ENCODE results near the gene FAM32A. TPM values are rescaled to one million over a fixed set of nuclear protein-coding genes. Genes with fewer than 3 reads are reported as not detected.

Gene FAM32A
- total RNA-seq, 1 experiment from 2014 or later, result 113 TPM

DNA sequence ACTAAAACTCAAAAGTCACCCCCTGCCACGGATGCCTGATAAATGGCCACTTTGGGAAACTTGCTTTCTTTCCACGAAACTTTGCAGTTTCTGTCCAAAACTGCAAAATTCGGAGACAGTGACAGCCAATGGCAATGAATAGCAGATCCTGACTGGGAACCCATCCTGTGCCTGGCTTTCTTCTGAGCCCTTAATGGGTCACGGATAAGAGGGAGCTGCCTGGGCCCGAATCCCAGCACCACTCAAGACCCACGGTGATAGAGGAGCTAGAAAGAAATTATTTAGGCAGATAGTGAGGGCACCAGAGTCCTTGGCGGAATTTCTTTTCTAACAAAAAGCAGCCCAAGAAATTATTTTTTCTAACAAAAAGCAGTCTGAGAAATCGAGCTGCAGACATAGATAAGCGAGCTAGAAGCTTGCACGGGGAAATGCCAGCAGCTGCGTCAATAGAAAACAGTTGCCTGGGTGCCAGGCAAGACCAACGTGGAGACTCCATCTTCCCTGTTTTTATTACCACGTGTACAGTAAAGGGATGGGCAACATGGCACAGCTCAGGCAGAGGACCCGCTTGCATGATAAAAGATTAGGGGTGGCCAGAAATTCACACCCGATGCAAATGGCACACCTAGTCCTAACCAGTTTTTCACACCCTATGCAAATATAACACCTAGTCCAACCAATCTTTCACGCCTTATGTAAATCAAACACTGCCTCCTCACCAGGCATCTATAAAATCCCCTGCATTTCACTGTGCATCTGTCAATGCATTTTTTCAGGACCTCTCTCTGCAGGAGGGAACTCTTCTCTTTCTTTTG, 48.8 kb upstream of the FAM32A start:
- CTCF ChIA-PET, result interaction anchor here (0.6 kb wide), 1 partner anchor 46 kb away, joined by 6 read pairs; no protein-coding TSS in a partner anchor
- intact Hi-C loops (cut with micrococcal nuclease; ENCODE audit: unreplicated experiment), result no loop called here
- H3K36me3 Mint-ChIP-seq (ENCODE audit: insufficient read depth, unreplicated experiment), result peaks cover 52% of the 10 kb centered on the region
- Histone ChIP-seq H3K36me3 (ENCODE audit: control insufficient read depth, insufficient read depth, low read length) (peaks cover 2% of the 10 kb centered on the region; the same call in 1 of the 2 replicates), H3K9me3 (no peaks in the 10 kb centered on the region), H3K4me3 (ENCODE audit: low read depth, low read length) (no peak overlapping the region), H3K4me1 (no peaks in the 10 kb centered on the region), H3K27me3 (replicated peaks; ENCODE audit: control insufficient read depth, insufficient read depth, low read length) (no peaks in the 10 kb centered on the region)
- TF ChIP-seq, protein P1, sequence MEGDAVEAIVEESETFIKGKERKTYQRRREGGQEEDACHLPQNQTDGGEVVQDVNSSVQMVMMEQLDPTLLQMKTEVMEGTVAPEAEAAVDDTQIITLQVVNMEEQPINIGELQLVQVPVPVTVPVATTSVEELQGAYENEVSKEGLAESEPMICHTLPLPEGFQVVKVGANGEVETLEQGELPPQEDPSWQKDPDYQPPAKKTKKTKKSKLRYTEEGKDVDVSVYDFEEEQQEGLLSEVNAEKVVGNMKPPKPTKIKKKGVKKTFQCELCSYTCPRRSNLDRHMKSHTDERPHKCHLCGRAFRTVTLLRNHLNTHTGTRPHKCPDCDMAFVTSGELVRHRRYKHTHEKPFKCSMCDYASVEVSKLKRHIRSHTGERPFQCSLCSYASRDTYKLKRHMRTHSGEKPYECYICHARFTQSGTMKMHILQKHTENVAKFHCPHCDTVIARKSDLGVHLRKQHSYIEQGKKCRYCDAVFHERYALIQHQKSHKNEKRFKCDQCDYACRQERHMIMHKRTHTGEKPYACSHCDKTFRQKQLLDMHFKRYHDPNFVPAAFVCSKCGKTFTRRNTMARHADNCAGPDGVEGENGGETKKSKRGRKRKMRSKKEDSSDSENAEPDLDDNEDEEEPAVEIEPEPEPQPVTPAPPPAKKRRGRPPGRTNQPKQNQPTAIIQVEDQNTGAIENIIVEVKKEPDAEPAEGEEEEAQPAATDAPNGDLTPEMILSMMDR (IDR thresholded peaks at IDR 0.05; ENCODE audit: insufficient read depth in 1 of 2, low read depth in 1 of 2, low read length in 1 of 2, severe bottlenecking in 1 of 2, unreplicated experiment in 1 of 2), result no peak
- H3K27ac Mint-ChIP-seq (ENCODE audit: unreplicated experiment), result no peak overlapping the region
- H3K4me3 Mint-ChIP-seq (ENCODE audit: unreplicated experiment), result no peak overlapping the region
- no peak for DNase-seq
- H3K4me1 Mint-ChIP-seq (ENCODE audit: low read depth, unreplicated experiment), result no peaks in the 10 kb centered on the region
- BruUV-seq (replicated peaks), result no TSS peak
- peaks cover 7% of the 10 kb centered on the region for H3K9me3 Mint-ChIP-seq (ENCODE audit: unreplicated experiment)
- H3K27me3 Mint-ChIP-seq (ENCODE audit: insufficient read depth, unreplicated experiment), result no peaks in the 10 kb centered on the region
- POLR2A ChIA-PET, result interaction anchor here (0.6 kb wide), 1 partner anchor 13 kb away, joined by 3 read pairs; no protein-coding TSS in a partner anchor

DNA sequence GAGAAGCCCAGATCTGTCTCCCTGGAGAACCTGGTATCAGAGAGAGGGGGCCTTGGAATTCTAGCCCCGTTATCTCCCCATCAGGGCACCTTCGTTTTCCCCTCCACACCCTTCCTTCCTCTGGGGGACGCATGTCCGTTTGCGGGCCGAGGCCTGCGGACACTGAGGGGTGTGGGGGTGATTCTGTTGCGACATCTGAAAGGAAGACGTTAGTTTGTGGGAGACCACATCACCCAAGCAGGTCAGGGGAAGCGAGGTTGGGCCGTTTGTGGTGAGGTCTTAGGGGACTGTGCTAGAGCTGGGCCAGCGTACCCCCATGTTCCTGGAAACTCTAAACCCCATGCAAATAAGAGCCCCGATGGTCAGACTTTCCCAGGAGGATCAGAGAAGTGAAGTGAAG, 45.5 kb upstream of the FAM32A start:
- Mint-ChIP-seq H3K4me3 (ENCODE audit: unreplicated experiment) (no peak overlapping the region), H3K27me3 (ENCODE audit: insufficient read depth, unreplicated experiment) (no peaks in the 10 kb centered on the region), H3K27ac (ENCODE audit: unreplicated experiment) (no peak overlapping the region), H3K4me1 (ENCODE audit: low read depth, unreplicated experiment) (peaks cover 8% of the 10 kb centered on the region), H3K9me3 (ENCODE audit: unreplicated experiment) (no peaks in the 10 kb centered on the region), H3K36me3 (ENCODE audit: insufficient read depth, unreplicated experiment) (peaks cover 21% of the 10 kb centered on the region)
- POLR2A ChIA-PET, result no interaction called here
- Histone ChIP-seq H3K27me3 (replicated peaks; ENCODE audit: control insufficient read depth, insufficient read depth, low read length) (no peaks in the 10 kb centered on the region), H3K4me1 (no peaks in the 10 kb centered on the region), H3K9me3 (no peaks in the 10 kb centered on the region), H3K36me3 (ENCODE audit: control insufficient read depth, insufficient read depth, low read length) (no peaks in the 10 kb centered on the region), H3K4me3 (ENCODE audit: low read depth, low read length) (no peak overlapping the region)
- intact Hi-C loops (cut with micrococcal nuclease; ENCODE audit: unreplicated experiment), result no loop called here
- CTCF ChIA-PET, result no interaction called here
- BruUV-seq (replicated peaks), result no TSS peak
- TF ChIP-seq, protein P1 (IDR thresholded peaks at IDR 0.05; ENCODE audit: insufficient read depth in 1 of 2, low read depth in 1 of 2, low read length in 1 of 2, severe bottlenecking in 1 of 2, unreplicated experiment in 1 of 2), result no peak
- no peak for DNase-seq

DNA sequence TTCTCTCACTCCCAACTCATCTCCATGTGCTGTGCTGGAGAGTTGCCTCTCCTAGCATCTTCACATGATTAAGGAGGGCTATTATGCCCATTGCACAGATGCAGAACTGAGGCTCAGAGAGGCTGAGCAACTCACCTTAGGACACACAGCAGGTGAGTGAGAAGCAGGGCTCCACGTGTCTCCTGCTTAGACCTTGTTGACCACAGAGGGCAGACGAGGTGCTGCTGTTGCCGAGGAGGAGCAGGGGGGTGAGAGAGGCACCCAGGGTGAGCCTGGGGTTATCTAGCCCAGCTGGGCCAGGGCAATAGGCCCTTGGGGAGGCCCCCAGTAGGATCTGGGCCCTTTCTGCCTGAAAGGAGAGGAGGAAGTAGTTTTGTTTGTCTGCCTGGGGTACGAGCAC, 44.2 kb upstream of the FAM32A start:
- Mint-ChIP-seq H3K4me3 (ENCODE audit: unreplicated experiment) (no peak overlapping the region), H3K27me3 (ENCODE audit: insufficient read depth, unreplicated experiment) (no peaks in the 10 kb centered on the region), H3K27ac (ENCODE audit: unreplicated experiment) (no peak overlapping the region), H3K36me3 (ENCODE audit: insufficient read depth, unreplicated experiment) (peaks cover 13% of the 10 kb centered on the region), H3K4me1 (ENCODE audit: low read depth, unreplicated experiment) (peaks cover 14% of the 10 kb centered on the region), H3K9me3 (ENCODE audit: unreplicated experiment) (no peaks in the 10 kb centered on the region)
- ChIA-PET CTCF (interaction anchor here (0.9 kb wide), 1 partner anchor 44 kb away, joined by 3 read pairs; the partner anchor contains the start of gene FAM32A), POLR2A (no interaction called here)
- TF ChIP-seq, protein P1 (IDR thresholded peaks at IDR 0.05; ENCODE audit: insufficient read depth in 1 of 2, low read depth in 1 of 2, low read length in 1 of 2, severe bottlenecking in 1 of 2, unreplicated experiment in 1 of 2), result no peak
- H3K4me1 ChIP-seq, result peaks cover 5% of the 10 kb centered on the region; the same call in 1 of the 2 replicates
- no peaks in the 10 kb centered on the region for H3K27me3 ChIP-seq (replicated peaks; ENCODE audit: control insufficient read depth, insufficient read depth, low read length)
- H3K9me3 ChIP-seq, result no peaks in the 10 kb centered on the region
- no peak overlapping the region for H3K4me3 ChIP-seq (ENCODE audit: low read depth, low read length)
- intact Hi-C loops (cut with micrococcal nuclease; ENCODE audit: unreplicated experiment), result no loop called here
- BruUV-seq (replicated peaks), result no TSS peak
- no peak for DNase-seq
- no peaks in the 10 kb centered on the region for H3K36me3 ChIP-seq (ENCODE audit: control insufficient read depth, insufficient read depth, low read length)

Data from Caco-2 (cell line).